Measurements from ENCODE around the gene POU2F2.

DNA sequence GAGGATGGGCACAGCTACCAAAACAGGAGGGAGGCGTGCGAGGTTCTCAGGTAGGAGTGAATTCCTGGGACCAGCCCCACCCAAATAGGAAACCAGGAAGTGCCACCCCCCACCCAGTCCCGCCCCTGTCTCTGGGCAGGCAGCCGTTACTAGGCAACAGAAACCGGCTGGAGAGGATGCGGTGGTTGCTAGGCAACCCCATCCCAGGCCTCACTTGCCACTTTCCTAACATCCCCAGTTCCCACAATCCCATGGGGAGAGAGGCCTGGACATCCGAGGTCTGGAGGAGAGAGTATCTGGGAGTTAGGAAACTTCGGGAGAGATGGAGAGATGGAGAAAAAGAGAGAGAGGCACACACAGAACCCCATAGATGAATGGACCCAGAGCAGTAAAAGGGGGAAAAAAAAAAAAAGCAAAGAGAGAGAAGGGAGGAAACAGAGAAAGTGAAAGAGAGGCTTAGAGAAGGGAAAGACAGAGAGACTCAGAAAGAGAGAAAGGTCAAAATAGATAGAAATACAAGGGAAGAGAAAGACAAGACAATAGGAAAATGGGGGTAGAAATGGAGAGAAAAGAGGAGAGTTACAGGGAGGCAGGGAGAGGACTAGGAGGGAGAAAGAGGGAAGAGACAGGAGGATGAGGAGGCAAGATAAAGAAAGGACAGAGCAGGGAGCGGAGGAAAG, 66.0 kb downstream of the POU2F2 start:
- TF ChIP-seq CTCF (IDR thresholded peaks at IDR 0.05) (no peak), GATA2 (CRISPR knock-in tag; IDR thresholded peaks at IDR 0.05) (no peak), RFX5 (IDR thresholded peaks at IDR 0.05; ENCODE audit: low read length) (peak; percentile 98), YY1 (IDR thresholded peaks at IDR 0.05; ENCODE audit: low read depth) (no peak), FOXM1 (IDR thresholded peaks at IDR 0.05; ENCODE audit: low read depth) (no peak), FOSL2 (IDR thresholded peaks at IDR 0.05; ENCODE audit: borderline replicate concordance, low read depth) (no peak), POLR2AphosphoS5 (IDR thresholded peaks at IDR 0.05; ENCODE audit: low read depth, low read length) (no peak), RAD21 (IDR thresholded peaks at IDR 0.05; ENCODE audit: low read length) (no peak), EZH2phosphoT487 (IDR thresholded peaks at IDR 0.05; ENCODE audit: borderline replicate concordance, low read depth) (no peak), REST (IDR thresholded peaks at IDR 0.05; ENCODE audit: low read depth, low read length) (no peak), PBX3 (IDR thresholded peaks at IDR 0.05) (no peak)
- TF ChIP-seq, protein P1, sequence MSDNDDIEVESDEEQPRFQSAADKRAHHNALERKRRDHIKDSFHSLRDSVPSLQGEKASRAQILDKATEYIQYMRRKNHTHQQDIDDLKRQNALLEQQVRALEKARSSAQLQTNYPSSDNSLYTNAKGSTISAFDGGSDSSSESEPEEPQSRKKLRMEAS (IDR thresholded peaks at IDR 0.05; ENCODE audit: low read depth) = no peak

Measured in SK-N-SH (cell line).